GM12875 (cell line): ENCODE results near the gene TNFRSF14.

Source experiments
- H3K4me3 ChIP-seq: one replicate; pipeline ENCODE4 v1.5.1; 2011; ENCODE audit warnings: low read depth, low read length, control low read depth
- CTCF ChIP-seq: IDR thresholded peaks from 2 replicates; pipeline ENCODE4 v1.5.1; 2011; ENCODE audit warnings: low read depth, mild to moderate bottlenecking, control low read depth, inconsistent platforms, low read length, moderate library complexity, borderline replicate concordance; ENCODE audit not compliant: insufficient read depth

The TNFRSF14 gene

DNA sequence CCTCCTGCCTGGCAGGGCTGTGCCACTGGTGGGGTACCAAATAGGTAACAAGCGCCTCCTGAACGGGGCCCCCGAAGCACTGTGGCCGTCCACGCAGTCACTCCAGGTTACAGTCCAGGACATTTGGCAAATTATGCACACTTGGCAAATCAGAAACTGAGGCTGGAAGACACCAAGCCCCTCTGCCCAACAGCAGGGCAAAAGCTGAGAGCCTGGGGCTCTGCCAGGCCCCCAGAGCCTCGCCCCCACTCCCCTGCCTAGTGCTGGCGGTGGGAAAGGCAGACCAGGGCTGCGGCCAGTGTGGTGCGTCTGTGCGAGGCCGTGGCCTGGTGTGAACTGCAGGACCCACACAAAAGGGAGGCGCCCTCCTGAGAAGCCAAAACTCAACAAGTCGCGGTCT lies 39.2 kb upstream of the TNFRSF14 start:
- H3K4me3 ChIP-seq: no peak overlapping the region
- no peak for TF ChIP-seq CTCF

DNA sequence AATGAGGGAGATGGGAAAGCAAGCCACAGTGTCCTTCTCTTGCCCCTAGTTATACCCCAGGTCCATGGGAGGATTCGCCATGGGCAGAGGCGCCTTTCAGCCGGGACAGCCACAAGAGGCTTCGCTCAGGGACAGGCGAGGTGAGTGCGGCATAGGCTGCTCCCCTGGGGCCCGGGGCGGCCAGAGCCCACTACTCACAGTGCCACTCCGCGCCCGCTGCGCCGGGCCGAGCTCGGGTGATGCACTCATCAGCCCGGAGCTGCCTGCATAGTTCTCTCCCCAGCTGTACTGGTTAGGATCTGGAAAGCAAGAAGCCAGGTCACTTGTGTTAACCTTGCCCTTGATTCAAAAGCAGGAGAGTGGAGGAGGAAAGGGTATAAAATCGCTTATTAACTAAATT lies 38.2 kb upstream of the TNFRSF14 start:
- TF ChIP-seq CTCF: no peak
- no peak overlapping the region for H3K4me3 ChIP-seq

GRCh38 chr1:2518528-2518927 lies 37.6 kb upstream of the TNFRSF14 start:
- no peak overlapping the region for H3K4me3 ChIP-seq
- TF ChIP-seq CTCF: no peak

DNA sequence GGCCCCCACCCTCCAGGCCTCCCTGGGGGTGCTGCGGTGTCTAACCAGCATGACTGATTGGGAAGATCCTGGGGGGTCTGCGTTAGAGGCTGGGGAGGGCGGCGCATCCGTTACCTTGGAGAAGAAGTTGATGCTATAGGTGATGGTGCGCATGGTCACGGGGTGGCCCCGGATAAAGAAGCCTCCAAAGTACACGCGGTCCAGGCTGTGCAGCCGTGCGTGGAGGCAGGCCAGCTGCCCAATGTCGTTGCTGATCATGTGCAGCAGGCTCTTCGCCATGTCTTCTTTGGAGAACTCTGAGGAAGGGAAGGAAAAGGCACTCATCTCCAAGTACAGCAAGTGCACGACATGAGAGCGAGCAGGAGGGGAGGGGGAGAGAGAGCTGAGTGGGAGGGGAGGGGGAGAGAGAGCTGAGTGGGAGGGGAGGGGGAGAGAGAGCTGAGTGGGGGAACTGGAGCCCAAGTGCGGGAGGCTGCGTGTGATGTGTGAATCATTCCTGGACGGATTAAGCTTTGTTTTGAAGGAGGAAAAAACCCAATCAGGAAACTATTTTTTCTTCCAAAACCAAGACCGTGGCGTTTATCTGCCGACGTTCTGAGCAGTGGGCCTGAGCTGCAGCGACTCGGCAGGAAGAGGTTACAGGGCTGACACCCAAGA lies 37.0 kb upstream of the TNFRSF14 start:
- TF ChIP-seq CTCF: no peak
- H3K4me3 ChIP-seq: no peak overlapping the region

DNA sequence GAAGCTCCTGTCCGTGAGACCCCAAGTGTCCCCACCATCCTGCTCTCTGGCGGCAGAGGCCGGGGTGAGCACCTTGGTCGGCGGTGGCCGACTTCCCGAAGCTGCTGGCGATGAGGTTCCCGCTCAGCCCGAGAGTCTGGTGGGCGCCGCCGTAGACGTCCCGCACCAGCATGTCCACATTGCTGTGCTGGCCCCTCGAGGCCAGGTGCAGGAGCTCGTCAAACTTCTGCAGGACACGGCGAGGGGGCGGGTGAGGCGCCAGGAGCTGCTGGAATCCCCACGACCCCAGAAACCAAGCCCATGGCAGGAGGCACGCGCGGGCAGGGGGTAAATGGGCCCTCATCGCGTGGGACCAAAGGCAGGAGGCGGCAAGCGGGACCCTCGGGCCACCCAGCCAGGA lies 36.4 kb upstream of the TNFRSF14 start:
- no peak overlapping the region for H3K4me3 ChIP-seq
- TF ChIP-seq CTCF: no peak

- H3K4me3 ChIP-seq: no peak overlapping the region
- no peak for TF ChIP-seq CTCF
Observed at GRCh38 chr1:2520206-2520605, 36.0 kb upstream of the TNFRSF14 start.

GRCh38 chr1:2520806-2521205 lies 35.4 kb upstream of the TNFRSF14 start:
- TF ChIP-seq CTCF: no peak
- H3K4me3 ChIP-seq: no peak overlapping the region
